ENCODE results near the gene PTAR1. TPM values are rescaled to one million over a fixed set of nuclear protein-coding genes. Genes with fewer than 3 reads are reported as not detected.

The PTAR1 gene
- total and polyA plus RNA-seq, 10 of the 15 experiments (the other 5 are each of a cell fraction or from before 2014, with no cell fraction given), result 4.9 to 27.6 (median 14.2) TPM

DNA sequence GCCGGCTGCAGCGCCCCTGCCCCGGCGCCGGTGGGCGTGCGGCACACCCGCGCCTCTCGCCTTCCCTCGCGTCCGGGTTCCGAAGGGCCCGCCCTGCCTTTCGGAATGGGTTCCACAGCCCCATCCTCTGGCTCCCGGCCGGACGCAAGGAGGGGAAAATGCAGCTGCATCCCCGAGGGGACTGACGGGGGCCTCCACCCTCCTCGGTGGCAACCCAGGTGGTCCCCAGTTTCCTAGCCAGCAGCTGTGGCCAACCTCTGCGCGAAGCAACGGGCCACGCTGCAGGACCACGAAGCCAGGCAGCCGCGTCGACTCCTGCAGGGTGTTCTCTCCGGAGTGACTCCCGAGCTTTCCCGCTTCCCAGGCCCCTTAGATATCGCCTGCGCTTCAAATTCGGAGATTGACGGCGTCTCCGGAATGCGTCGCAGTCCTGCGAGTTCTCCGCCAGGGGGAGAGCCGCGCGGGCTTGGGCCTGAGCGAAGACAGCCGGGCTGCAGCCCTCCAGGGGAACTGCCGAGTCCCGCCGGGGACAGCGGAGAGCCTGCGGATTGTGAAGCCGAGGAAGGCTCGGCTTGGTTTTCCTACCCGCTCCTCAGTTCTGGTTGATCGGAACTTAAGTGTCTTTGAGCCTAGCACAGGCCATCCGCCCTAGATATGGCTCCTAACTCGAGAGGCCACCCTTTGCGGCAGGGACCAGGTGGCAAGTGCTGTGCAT, 87.1 kb downstream of the PTAR1 start (continued):
- TF ChIP-seq, protein P1, sequence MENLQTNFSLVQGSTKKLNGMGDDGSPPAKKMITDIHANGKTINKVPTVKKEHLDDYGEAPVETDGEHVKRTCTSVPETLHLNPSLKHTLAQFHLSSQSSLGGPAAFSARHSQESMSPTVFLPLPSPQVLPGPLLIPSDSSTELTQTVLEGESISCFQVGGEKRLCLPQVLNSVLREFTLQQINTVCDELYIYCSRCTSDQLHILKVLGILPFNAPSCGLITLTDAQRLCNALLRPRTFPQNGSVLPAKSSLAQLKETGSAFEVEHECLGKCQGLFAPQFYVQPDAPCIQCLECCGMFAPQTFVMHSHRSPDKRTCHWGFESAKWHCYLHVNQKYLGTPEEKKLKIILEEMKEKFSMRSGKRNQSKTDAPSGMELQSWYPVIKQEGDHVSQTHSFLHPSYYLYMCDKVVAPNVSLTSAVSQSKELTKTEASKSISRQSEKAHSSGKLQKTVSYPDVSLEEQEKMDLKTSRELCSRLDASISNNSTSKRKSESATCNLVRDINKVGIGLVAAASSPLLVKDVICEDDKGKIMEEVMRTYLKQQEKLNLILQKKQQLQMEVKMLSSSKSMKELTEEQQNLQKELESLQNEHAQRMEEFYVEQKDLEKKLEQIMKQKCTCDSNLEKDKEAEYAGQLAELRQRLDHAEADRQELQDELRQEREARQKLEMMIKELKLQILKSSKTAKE (IDR thresholded peaks at IDR 0.05; ENCODE audit: low read depth, poor library complexity, severe bottlenecking), result no peak
- no peak for TF ChIP-seq TCF7 (IDR thresholded peaks at IDR 0.05; ENCODE audit: borderline replicate concordance)
- TF ChIP-seq, protein P2, sequence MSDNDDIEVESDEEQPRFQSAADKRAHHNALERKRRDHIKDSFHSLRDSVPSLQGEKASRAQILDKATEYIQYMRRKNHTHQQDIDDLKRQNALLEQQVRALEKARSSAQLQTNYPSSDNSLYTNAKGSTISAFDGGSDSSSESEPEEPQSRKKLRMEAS (IDR thresholded peaks at IDR 0.05; ENCODE audit: low read depth, low read length), result no peak
- TF ChIP-seq KAT2A (conservative IDR thresholded peaks at IDR 0.05; ENCODE audit: control insufficient read depth, low read depth, low read length), result no peak
- TF ChIP-seq GABPA (IDR thresholded peaks at IDR 0.05; ENCODE audit: low read depth), result no peak
- TF ChIP-seq CBX5 (IDR thresholded peaks at IDR 0.05; ENCODE audit: low read depth), result no peak
- no peak for TF ChIP-seq ZNF24 (IDR thresholded peaks at IDR 0.05)
- no peak for TF ChIP-seq MTA3 (IDR thresholded peaks at IDR 0.05; ENCODE audit: borderline replicate concordance, low read length)
- no peak for TF ChIP-seq LARP7 (IDR thresholded peaks at IDR 0.05)
- TF ChIP-seq NR2F1 (conservative IDR thresholded peaks at IDR 0.05), result no peak
- peak; percentile 74 for TF ChIP-seq PKNOX1 (IDR thresholded peaks at IDR 0.05)
- no peak for TF ChIP-seq CHD1 (IDR thresholded peaks at IDR 0.05; ENCODE audit: low read depth, low read length)
- TF ChIP-seq KDM1A (IDR thresholded peaks at IDR 0.05; ENCODE audit: borderline replicate concordance), result no peak
- TF ChIP-seq POLR2AphosphoS2 (IDR thresholded peaks at IDR 0.05; ENCODE audit: low read depth, low read length), result no peak
- TF ChIP-seq KLF5 (IDR thresholded peaks at IDR 0.05; ENCODE audit: partially characterized antibody), result no peak
- TF ChIP-seq TARDBP (IDR thresholded peaks at IDR 0.05; ENCODE audit: borderline replicate concordance), result no peak
- no peak for TF ChIP-seq ASH2L (IDR thresholded peaks at IDR 0.05; ENCODE audit: borderline replicate concordance, low read depth)
- TF ChIP-seq ZSCAN29 (IDR thresholded peaks at IDR 0.05), result no peak
- TF ChIP-seq RUNX3 (IDR thresholded peaks at IDR 0.05; ENCODE audit: low read length), result no peak
- TF ChIP-seq CUX1 (IDR thresholded peaks at IDR 0.05; ENCODE audit: insufficient replicate concordance, low read depth, low read length), result no peak
- peak; percentile 35 for TF ChIP-seq HDAC6 (IDR thresholded peaks at IDR 0.05; ENCODE audit: unreplicated experiment)
- TF ChIP-seq ZZZ3 (IDR thresholded peaks at IDR 0.05; ENCODE audit: control insufficient read depth, insufficient read length, low read depth), result no peak
- 0 out of 2 replicates have a peak, but pooled peaks have one; percentile 3 for TF ChIP-seq NRF1 (conservative IDR thresholded peaks at IDR 0.05; ENCODE audit: low read depth, low read length)
- no peak for TF ChIP-seq BMI1 (IDR thresholded peaks at IDR 0.05; ENCODE audit: borderline replicate concordance)
